ENCODE data around the gene GLB1L3.

GLB1L3 gene

GRCh38 chr11:134356656-134357544, 80.7 kb downstream of the GLB1L3 start:
- Histone ChIP-seq H2AFZ (ENCODE audit: low read depth, low read length, severe bottlenecking) (no peak overlapping the region), H3K27me3 (ENCODE audit: low read length) (no peaks in the 10 kb centered on the region), H4K20me1 (ENCODE audit: low read depth, low read length) (no peaks in the 10 kb centered on the region), H3K9ac (ENCODE audit: low read length) (no peak overlapping the region), H3K4me2 (ENCODE audit: low read depth, low read length, poor library complexity, severe bottlenecking) (no peak overlapping the region), H3K9me3 (ENCODE audit: insufficient read depth, low read length) (no peaks in the 10 kb centered on the region), H3K4me3 (ENCODE audit: insufficient read depth, low read length, poor library complexity, severe bottlenecking) (no peak overlapping the region), H3K27ac (ENCODE audit: low read depth, low read length) (no peak overlapping the region), H3K79me2 (ENCODE audit: insufficient read depth, low read length) (no peaks in the 10 kb centered on the region), H3K9me2 (replicated peaks; ENCODE audit: insufficient read depth, low read length) (no peaks in the 10 kb centered on the region), H3K36me3 (ENCODE audit: low read length) (no peaks in the 10 kb centered on the region), H3F3A (ENCODE audit: insufficient read depth) (no peaks in the 10 kb centered on the region)
- TF ChIP-seq, protein P1, sequence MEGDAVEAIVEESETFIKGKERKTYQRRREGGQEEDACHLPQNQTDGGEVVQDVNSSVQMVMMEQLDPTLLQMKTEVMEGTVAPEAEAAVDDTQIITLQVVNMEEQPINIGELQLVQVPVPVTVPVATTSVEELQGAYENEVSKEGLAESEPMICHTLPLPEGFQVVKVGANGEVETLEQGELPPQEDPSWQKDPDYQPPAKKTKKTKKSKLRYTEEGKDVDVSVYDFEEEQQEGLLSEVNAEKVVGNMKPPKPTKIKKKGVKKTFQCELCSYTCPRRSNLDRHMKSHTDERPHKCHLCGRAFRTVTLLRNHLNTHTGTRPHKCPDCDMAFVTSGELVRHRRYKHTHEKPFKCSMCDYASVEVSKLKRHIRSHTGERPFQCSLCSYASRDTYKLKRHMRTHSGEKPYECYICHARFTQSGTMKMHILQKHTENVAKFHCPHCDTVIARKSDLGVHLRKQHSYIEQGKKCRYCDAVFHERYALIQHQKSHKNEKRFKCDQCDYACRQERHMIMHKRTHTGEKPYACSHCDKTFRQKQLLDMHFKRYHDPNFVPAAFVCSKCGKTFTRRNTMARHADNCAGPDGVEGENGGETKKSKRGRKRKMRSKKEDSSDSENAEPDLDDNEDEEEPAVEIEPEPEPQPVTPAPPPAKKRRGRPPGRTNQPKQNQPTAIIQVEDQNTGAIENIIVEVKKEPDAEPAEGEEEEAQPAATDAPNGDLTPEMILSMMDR (IDR thresholded peaks at IDR 0.05; ENCODE audit: insufficient read depth, low read length, poor library complexity, severe bottlenecking), result no peak
- TF ChIP-seq EZH2phosphoT487 (conservative IDR thresholded peaks at IDR 0.05; ENCODE audit: low read length), result no peak

DNA sequence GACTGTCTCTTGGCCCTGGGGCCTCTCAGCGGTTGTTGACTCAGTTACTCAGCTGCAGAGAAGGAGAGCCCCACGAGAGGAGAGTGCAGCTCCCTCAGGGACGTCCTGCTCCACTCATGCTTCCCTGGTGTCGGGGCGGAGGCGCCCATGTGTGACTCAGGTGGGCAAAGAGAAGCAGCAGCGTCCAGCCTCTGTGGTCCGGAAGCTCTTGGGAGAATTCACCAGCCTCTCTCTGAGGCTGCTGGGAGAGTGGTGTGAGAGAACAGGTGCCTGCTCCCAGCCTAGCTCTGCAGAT, 81.3 kb downstream of the GLB1L3 start:
- H3K27ac ChIP-seq (ENCODE audit: low read depth, low read length), result no peak overlapping the region
- no peaks in the 10 kb centered on the region for H3K36me3 ChIP-seq (ENCODE audit: low read length)
- TF ChIP-seq, protein P1 (IDR thresholded peaks at IDR 0.05; ENCODE audit: insufficient read depth, low read length, poor library complexity, severe bottlenecking), result no peak
- no peak for TF ChIP-seq EZH2phosphoT487 (conservative IDR thresholded peaks at IDR 0.05; ENCODE audit: low read length)
- no peaks in the 10 kb centered on the region for H3K9me3 ChIP-seq (ENCODE audit: insufficient read depth, low read length)
- no peak overlapping the region for H2AFZ ChIP-seq (ENCODE audit: low read depth, low read length, severe bottlenecking)
- H3K27me3 ChIP-seq (ENCODE audit: low read length), result no peaks in the 10 kb centered on the region
- H3F3A ChIP-seq (ENCODE audit: insufficient read depth), result no peaks in the 10 kb centered on the region
- no peak overlapping the region for H3K4me3 ChIP-seq (ENCODE audit: insufficient read depth, low read length, poor library complexity, severe bottlenecking)
- no peaks in the 10 kb centered on the region for H3K9me2 ChIP-seq (replicated peaks; ENCODE audit: insufficient read depth, low read length)
- no peaks in the 10 kb centered on the region for H4K20me1 ChIP-seq (ENCODE audit: low read depth, low read length)
- H3K4me2 ChIP-seq (ENCODE audit: low read depth, low read length, poor library complexity, severe bottlenecking), result no peak overlapping the region
- no peaks in the 10 kb centered on the region for H3K79me2 ChIP-seq (ENCODE audit: insufficient read depth, low read length)
- H3K9ac ChIP-seq (ENCODE audit: low read length), result no peak overlapping the region

DNA sequence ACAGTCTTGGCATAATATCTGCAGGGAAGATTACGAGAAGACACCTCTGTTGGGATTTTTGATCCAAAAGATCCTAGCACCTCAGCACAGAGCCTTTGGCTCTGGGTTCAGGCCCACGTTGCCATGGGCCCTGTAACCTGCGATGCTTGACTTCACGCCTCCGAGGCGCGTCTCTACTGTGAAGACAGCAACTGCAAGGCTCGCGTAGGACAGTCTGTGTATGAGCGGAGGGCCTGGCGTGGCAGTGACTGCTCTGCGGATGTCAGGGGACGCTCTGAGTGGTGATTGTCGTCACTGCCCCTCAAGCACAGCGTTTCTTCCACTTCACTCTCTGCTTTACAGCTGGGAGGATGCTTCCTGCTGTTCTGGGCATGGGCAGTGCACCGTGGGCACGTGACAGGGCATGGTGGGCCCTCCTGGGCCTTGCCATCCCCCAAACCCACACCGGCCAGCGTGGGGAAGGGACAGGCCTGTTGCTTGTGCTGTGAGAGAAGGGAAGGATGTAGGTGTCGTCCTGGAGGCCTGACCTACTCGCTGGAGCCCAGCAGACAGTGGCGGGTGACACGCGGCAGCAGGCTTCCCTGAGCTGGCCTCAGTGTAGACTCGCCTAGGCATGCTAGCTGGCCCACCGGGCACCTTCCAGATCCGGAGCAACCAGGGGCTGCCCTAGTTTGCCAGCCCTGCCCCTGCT, 82.1 kb downstream of the GLB1L3 start:
- Histone ChIP-seq H3K4me3 (ENCODE audit: insufficient read depth, low read length, poor library complexity, severe bottlenecking) (no peak overlapping the region), H3K9me2 (replicated peaks; ENCODE audit: insufficient read depth, low read length) (no peaks in the 10 kb centered on the region), H3K4me2 (ENCODE audit: low read depth, low read length, poor library complexity, severe bottlenecking) (no peak overlapping the region), H3K27ac (ENCODE audit: low read depth, low read length) (no peak overlapping the region), H3K9me3 (ENCODE audit: insufficient read depth, low read length) (no peaks in the 10 kb centered on the region), H3K9ac (ENCODE audit: low read length) (no peak overlapping the region), H3K36me3 (ENCODE audit: low read length) (no peaks in the 10 kb centered on the region), H3F3A (ENCODE audit: insufficient read depth) (no peaks in the 10 kb centered on the region), H3K27me3 (ENCODE audit: low read length) (no peaks in the 10 kb centered on the region), H4K20me1 (ENCODE audit: low read depth, low read length) (no peaks in the 10 kb centered on the region), H3K79me2 (ENCODE audit: insufficient read depth, low read length) (no peaks in the 10 kb centered on the region), H2AFZ (ENCODE audit: low read depth, low read length, severe bottlenecking) (no peak overlapping the region)
- TF ChIP-seq, protein P1 (IDR thresholded peaks at IDR 0.05; ENCODE audit: insufficient read depth, low read length, poor library complexity, severe bottlenecking), result no peak
- no peak for TF ChIP-seq EZH2phosphoT487 (conservative IDR thresholded peaks at IDR 0.05; ENCODE audit: low read length)
